NCI-H146 treated with DMSO at 0.1 percent for 48 hours (cell line): ENCODE data around the gene PTPRH.

Experiments used
- DNase-seq: peaks from one replicate; lab custom pipeline; 2025; ENCODE audit not compliant: unreplicated experiment; lab: John Stamatoyannopoulos, UW

The PTPRH gene

GRCh38 chr19:55134736-55135135 is 74.6 kb downstream of the PTPRH start:
- no peak for DNase-seq

- no peak for DNase-seq
Measured at GRCh38 chr19:55133639-55134444, 75.5 kb downstream of the PTPRH start.

- no peak for DNase-seq
Measured at GRCh38 chr19:55132453-55133129, 76.7 kb downstream of the PTPRH start.

- no peak for DNase-seq
Measured at GRCh38 chr19:55131421-55131820, 77.9 kb downstream of the PTPRH start.
